Esophagus (tissue), 2 donors: ENCODE results near the gene CX3CL1. TPM values are rescaled to one million over a fixed set of nuclear protein-coding genes. Genes with fewer than 3 reads are reported as not detected.
"Not testable (repeated sequence)": the region's sequence is repeated elsewhere in the genome, so short reads cannot be mapped to it uniquely, and the experiment has no call there.

Experiments used
- H3K27ac ChIP-seq, 2 donors: one replicate each; pipeline ENCODE4 v1.5.1; 2013; ENCODE audit warnings: low read depth in 2 of 2, mild to moderate bottlenecking in 2 of 2, inconsistent platforms in 1 of 2, low read length in 1 of 2, moderate library complexity in 1 of 2
- H3K27me3 ChIP-seq, 2 donors: one replicate each; pipeline ENCODE4 v1.6.1; 2013; ENCODE audit warnings: low read length in 2 of 2, control low read depth in 1 of 2, mild to moderate bottlenecking in 1 of 2; ENCODE audit not compliant: insufficient read depth in 2 of 2, control insufficient read depth in 1 of 2
- H3K36me3 ChIP-seq, 2 donors: one replicate each; pipeline ENCODE4 v1.6.1; 2013; ENCODE audit warnings: low read length in 1 of 2; ENCODE audit not compliant: control insufficient read depth in 2 of 2, insufficient read depth in 2 of 2
- H3K4me1 ChIP-seq, 2 donors: one replicate each; pipeline ENCODE4 v1.6.1; 2013; ENCODE audit warnings: low read length in 1 of 2; ENCODE audit not compliant: control insufficient read depth in 2 of 2, insufficient read depth in 2 of 2
- H3K4me3 ChIP-seq, 2 donors: one replicate each; pipeline ENCODE4 v1.5.1; 2013; ENCODE audit warnings: low read length in 2 of 2, mild to moderate bottlenecking in 2 of 2, low read depth in 1 of 2, moderate library complexity in 1 of 2
- H3K9me3 ChIP-seq, 2 donors: one replicate each; pipeline ENCODE4 v1.6.1; 2013; ENCODE audit warnings: mild to moderate bottlenecking in 2 of 2, low read depth in 1 of 2, low read length in 1 of 2, moderate library complexity in 1 of 2; ENCODE audit not compliant: control insufficient read depth in 2 of 2, insufficient read depth in 1 of 2
- whole genome bisulfite sequencing, 2 donors: extraction: QIAGEN DNeasy Blood & Tissue Kit; methylation state at CpG; one replicate each; pipeline ENCODE4 v1.1.7; 2013; 5-methylcytosine and 5-hydroxymethylcytosine counted together
- polyA plus RNA-seq, 2 donors: library from polyadenylated mRNA; stranded (reverse); fragments of 200-250 nt; gene quantifications; one replicate each; pipeline ENCODE4 v1.2.3, GENCODE V29; 2013
- donor health status: healthy with polysubstance abuse.
- donor health status: Bipolar disorder and iron deficiency.

CX3CL1 gene
- polyA plus RNA-seq, 2 donors: 5.0 to 5.9 TPM

DNA sequence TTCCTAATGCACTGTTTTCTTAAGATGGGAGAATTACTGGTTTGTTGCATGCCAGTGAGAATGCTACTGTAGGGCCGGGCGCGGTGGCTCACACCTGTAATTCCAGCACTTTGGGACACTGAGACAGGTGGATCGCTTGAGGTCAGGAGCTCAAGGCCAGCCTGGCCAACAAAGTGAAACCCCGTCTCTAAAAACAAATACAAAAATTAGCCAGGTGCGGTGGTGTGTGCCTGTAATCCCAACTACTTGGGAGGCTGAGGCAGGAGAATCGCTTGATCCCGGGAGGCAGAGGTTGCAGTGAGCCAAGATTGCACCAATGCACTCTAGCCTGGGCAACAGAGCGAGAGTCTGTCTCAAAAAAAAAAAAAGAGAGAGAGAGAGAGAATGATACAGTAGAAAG lies 29.7 kb upstream of the CX3CL1 start:
- H3K4me1 ChIP-seq, H3K27me3 ChIP-seq, H3K9me3 ChIP-seq, H3K4me3 ChIP-seq, H3K36me3 ChIP-seq, H3K27ac ChIP-seq: not testable (repeated sequence)
- WGBS, 2 donors: 94 to 95% methylated on average over 9 of the region's 9 CpGs

GRCh38 chr16:57343221-57343620 lies 29.1 kb upstream of the CX3CL1 start:
- no peaks in the 10 kb centered on the region for H3K9me3 ChIP-seq

GRCh38 chr16:57344094-57344493 lies 28.2 kb upstream of the CX3CL1 start:
- not testable (repeated sequence) for H3K4me1 ChIP-seq, H3K36me3 ChIP-seq, H3K9me3 ChIP-seq, H3K27ac ChIP-seq, H3K4me3 ChIP-seq, H3K27me3 ChIP-seq
- 96 to 97% methylated on average over 5 of the region's 5 CpGs for WGBS, 2 donors

More at GRCh38 chr16:57343221-57343620, 29.1 kb upstream of the CX3CL1 start:
- H3K4me3 ChIP-seq: no peak overlapping the region
- 87 to 91% methylated on average over 7 of the region's 7 CpGs for WGBS, 2 donors
- H3K4me1 ChIP-seq: peaks cover 6 to 8% of the 10 kb centered on the region in 2 donors
- no peak overlapping the region for H3K27ac ChIP-seq
- H3K36me3 ChIP-seq: no peaks in the 10 kb centered on the region
- no peaks in the 10 kb centered on the region for H3K27me3 ChIP-seq

DNA sequence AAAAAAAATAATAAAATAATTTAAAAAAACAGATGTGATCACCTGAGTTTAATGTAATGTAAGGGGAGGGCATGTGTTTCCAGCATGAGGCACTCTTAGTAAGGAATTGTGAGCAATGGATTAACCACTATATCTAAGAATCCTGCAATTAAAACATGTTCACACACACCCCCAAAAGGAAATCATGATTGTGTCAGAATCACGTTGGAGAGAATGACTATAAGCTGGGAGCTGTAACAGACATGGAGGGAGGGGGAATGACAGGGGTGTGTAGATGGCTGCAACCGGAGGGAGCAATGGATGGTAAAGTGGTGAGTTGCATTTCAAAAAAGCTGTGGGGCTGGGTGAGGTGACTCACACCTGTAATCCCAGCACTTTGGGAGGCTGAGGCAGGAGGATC lies 27.3 kb upstream of the CX3CL1 start:
- H3K4me3 ChIP-seq: no peak overlapping the region
- no peaks in the 10 kb centered on the region for H3K27me3 ChIP-seq
- H3K9me3 ChIP-seq: no peaks in the 10 kb centered on the region
- H3K4me1 ChIP-seq: peaks cover 6 to 8% of the 10 kb centered on the region in 2 donors
- no peaks in the 10 kb centered on the region for H3K36me3 ChIP-seq
- H3K27ac ChIP-seq: no peak overlapping the region
- 60% methylated on average over 2 of the region's 2 CpGs for WGBS, 2 donors

GRCh38 chr16:57345666-57346204 lies 26.6 kb upstream of the CX3CL1 start:
- Histone ChIP-seq H3K4me3 (no peak overlapping the region), H3K27me3 (no peaks in the 10 kb centered on the region), H3K36me3 (no peaks in the 10 kb centered on the region), H3K9me3 (no peaks in the 10 kb centered on the region), H3K27ac (no peak overlapping the region), H3K4me1 (peaks cover 6% of the 10 kb centered on the region in 2 donors)
- 35 to 50% methylated on average over 3 of the region's 3 CpGs for WGBS, 2 donors

DNA sequence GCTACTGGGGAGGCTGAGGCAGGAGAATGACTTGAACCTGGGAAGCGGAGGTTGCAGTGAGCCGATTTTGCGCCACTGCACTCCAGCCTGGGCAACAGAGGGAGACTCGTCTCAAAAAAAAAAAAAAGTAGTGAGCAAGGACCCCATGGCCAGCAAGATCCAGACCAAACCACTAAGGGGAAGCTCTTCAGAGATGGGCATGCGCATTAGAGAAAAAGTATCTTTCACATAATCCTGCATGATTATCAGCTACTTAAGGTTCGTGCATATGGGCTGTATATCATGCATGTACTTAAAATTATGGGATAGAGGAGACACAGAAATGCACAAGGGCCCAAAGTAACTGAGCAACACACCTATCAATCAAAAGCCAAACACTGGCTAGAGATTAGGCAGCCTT lies 24.4 kb upstream of the CX3CL1 start:
- H3K4me3 ChIP-seq: no peak overlapping the region
- no peaks in the 10 kb centered on the region for H3K4me1 ChIP-seq
- no peaks in the 10 kb centered on the region for H3K36me3 ChIP-seq
- H3K9me3 ChIP-seq: no peaks in the 10 kb centered on the region
- H3K27me3 ChIP-seq: no peaks in the 10 kb centered on the region
- 87 to 91% methylated on average over 6 of the region's 6 CpGs for WGBS, 2 donors
- no peak overlapping the region for H3K27ac ChIP-seq

DNA sequence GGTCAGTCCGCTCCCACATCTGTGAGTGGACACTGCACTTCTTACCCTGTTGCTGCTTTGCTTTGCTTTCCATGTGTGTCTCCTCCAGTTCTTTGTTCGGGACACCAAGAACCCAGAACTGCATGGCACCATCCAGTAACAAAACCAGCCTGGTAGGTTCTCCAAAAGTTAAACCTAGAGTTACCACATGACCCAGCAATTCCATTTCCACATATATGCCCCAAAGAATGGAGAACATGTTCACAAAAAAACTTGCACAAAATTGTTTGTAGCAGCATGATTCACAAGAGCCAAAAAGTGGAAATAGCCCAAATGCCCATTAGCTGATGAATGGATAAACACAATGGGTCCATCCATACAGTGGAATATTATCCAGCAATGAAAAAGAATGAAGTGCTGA lies 24.0 kb upstream of the CX3CL1 start:
- H3K4me3 ChIP-seq: no peak overlapping the region
- no peak overlapping the region for H3K27ac ChIP-seq
- H3K36me3 ChIP-seq: no peaks in the 10 kb centered on the region
- no peaks in the 10 kb centered on the region for H3K4me1 ChIP-seq
- H3K9me3 ChIP-seq: no peaks in the 10 kb centered on the region
- WGBS, 2 donors: 69 to 93% methylated on average over 2 of the region's 2 CpGs
- H3K27me3 ChIP-seq: no peaks in the 10 kb centered on the region

- WGBS, 2 donors: 52 to 68% methylated on average over 14 of the region's 14 CpGs
- Histone ChIP-seq H3K9me3 (no peaks in the 10 kb centered on the region), H3K27ac (no peak overlapping the region), H3K36me3 (no peaks in the 10 kb centered on the region), H3K4me3 (no peak overlapping the region), H3K4me1 (no peaks in the 10 kb centered on the region), H3K27me3 (no peaks in the 10 kb centered on the region)
These were observed 22.9 kb upstream of the CX3CL1 start for GRCh38 chr16:57349212-57350031.

GRCh38 chr16:57352636-57353047 lies 19.6 kb upstream of the CX3CL1 start:
- no peaks in the 10 kb centered on the region for H3K36me3 ChIP-seq
- H3K9me3 ChIP-seq: no peaks in the 10 kb centered on the region
- WGBS, 2 donors: 77% methylated on average over 6 of the region's 6 CpGs
- H3K4me3 ChIP-seq: no peak overlapping the region
- no peaks in the 10 kb centered on the region for H3K4me1 ChIP-seq
- H3K27ac ChIP-seq: no peak overlapping the region
- H3K27me3 ChIP-seq: no peaks in the 10 kb centered on the region

GRCh38 chr16:57354311-57354710 lies 18.0 kb upstream of the CX3CL1 start:
- no peaks in the 10 kb centered on the region for H3K9me3 ChIP-seq
- no peaks in the 10 kb centered on the region for H3K27me3 ChIP-seq
- H3K4me1 ChIP-seq: peaks cover 4 to 5% of the 10 kb centered on the region in 2 donors
- no peak overlapping the region for H3K4me3 ChIP-seq
- WGBS, 2 donors: 58 to 73% methylated on average over 7 of the region's 7 CpGs
- H3K36me3 ChIP-seq: no peaks in the 10 kb centered on the region
- no peak overlapping the region for H3K27ac ChIP-seq
